OCI-LY7 (cell line): ENCODE measurements around the gene SFXN5. TPM values are rescaled to one million over a fixed set of nuclear protein-coding genes. Genes with fewer than 3 reads are reported as not detected.

Source experiments
- BruUV-seq: library from RNA; stranded (reverse); fragments of 400-500 nt; replicated peaks from 2 replicates; lab custom pipeline; 2021; lab: Mats Ljungman, UMichigan
- CTCF ChIA-PET: fragments of 300-600 bp; sonication (Branson Sonifier 250); formaldehyde crosslinking; loops from one replicate; lab custom pipeline; 2022; ENCODE audit warnings: antibody characterized with exemption; ENCODE audit not compliant: unreplicated experiment; lab: Charles Lee
- POLR2A ChIA-PET: fragments of 300-600 bp; sonication (Branson Sonifier 250); formaldehyde crosslinking; loops from one replicate; lab custom pipeline; 2022; ENCODE audit warnings: antibody characterized with exemption; lab: Charles Lee
- DNase-seq: peaks from one replicate; pipeline ENCODE4 v3.0.0-alpha.2; 2015; ENCODE audit warnings: low spot score
- H2AFZ ChIP-seq: fragments of 200-600 bp; sonication (generic), shearing (Covaris generic); 2 replicates; pipeline ENCODE4 v1.6.1; 2014; ENCODE audit warnings: mild to moderate bottlenecking, antibody characterized with exemption, low read length, moderate library complexity
- H3K27ac ChIP-seq: fragments of 200-600 bp; sonication (generic); 2 replicates; pipeline ENCODE4 v1.5.1; 2014; ENCODE audit warnings: mixed run types, low read depth, mild to moderate bottlenecking, moderate library complexity, low read length, inconsistent platforms; ENCODE audit not compliant: poor library complexity, severe bottlenecking
- H3K36me3 ChIP-seq: fragments of 200-600 bp; sonication (generic); 2 replicates; pipeline ENCODE4 v1.6.1; 2014; ENCODE audit warnings: mild to moderate bottlenecking, antibody characterized with exemption, low read length, moderate library complexity, mixed read lengths; ENCODE audit not compliant: insufficient read depth
- H3K4me1 ChIP-seq: fragments of 200-600 bp; sonication (generic); 2 replicates; pipeline ENCODE4 v1.5.1; 2014; ENCODE audit warnings: mild to moderate bottlenecking, low read length; ENCODE audit not compliant: insufficient read depth, poor library complexity, severe bottlenecking
- H3K4me2 ChIP-seq: fragments of 200-600 bp; sonication (generic); 2 replicates; pipeline ENCODE4 v1.6.1; 2014; ENCODE audit warnings: mild to moderate bottlenecking, low read length
- H3K4me3 ChIP-seq: fragments of 200-600 bp; sonication (generic); 2 replicates; pipeline ENCODE4 v1.5.1; 2014; ENCODE audit warnings: mild to moderate bottlenecking, low read depth, low read length; ENCODE audit not compliant: poor library complexity, severe bottlenecking
- H3K79me2 ChIP-seq: fragments of 200-600 bp; sonication (generic); 2 replicates; pipeline ENCODE4 v1.6.1; 2016; ENCODE audit warnings: low read depth, mild to moderate bottlenecking, low read length, moderate library complexity, mixed read lengths; ENCODE audit not compliant: insufficient read depth
- H3K9me2 ChIP-seq: fragments of 200-600 bp; sonication (generic); 2 replicates; pipeline ENCODE4 v1.6.1; 2016; ENCODE audit warnings: mild to moderate bottlenecking, low read length, mixed read lengths; ENCODE audit not compliant: insufficient read depth
- H3K9me3 ChIP-seq: fragments of 200-600 bp; sonication (generic); 2 replicates; pipeline ENCODE4 v1.6.1; 2014; ENCODE audit warnings: mild to moderate bottlenecking, mixed run types, low read length, mixed read lengths
- H4K20me1 ChIP-seq: fragments of 200-600 bp; sonication (generic); 2 replicates; pipeline ENCODE4 v1.6.1; 2014; ENCODE audit warnings: mild to moderate bottlenecking, antibody characterized with exemption, low read length, moderate library complexity, mixed read lengths; ENCODE audit not compliant: insufficient read depth
- EZH2phosphoT487 ChIP-seq: fragments of 200-600 bp; sonication (generic); IDR thresholded peaks from 2 replicates; pipeline ENCODE4 v1.6.1; 2018; ENCODE audit warnings: low read depth, borderline replicate concordance, mild to moderate bottlenecking, mixed run types, antibody characterized with exemption, low read length, moderate library complexity, mixed read lengths
- intact Hi-C: fragments of 100-400 bp; cut with micrococcal nuclease; formaldehyde crosslinking; loops from one replicate; pipeline ENCODE4 v1.10.0; 2022; ENCODE audit not compliant: unreplicated experiment
- total RNA-seq, 2 experiments: library from RNA; depleted of rRNA in 1 of 2; stranded (reverse); fragments of >200 nt in 1 of 2; shearing (Covaris generic) in 1 of 2; gene quantifications; 2 replicates each; pipeline ENCODE4 v1.2.3, GENCODE V29; 2014 to 2022
- TF ChIP-seq, protein P1 (sequence below): fragments of 200-600 bp; sonication (generic); conservative IDR thresholded peaks from 2 replicates; pipeline ENCODE4 v1.5.1; 2014; ENCODE audit warnings: mild to moderate bottlenecking, antibody characterized with exemption, low read length, moderate library complexity, mixed read lengths

Gene SFXN5
- total RNA-seq, 2 experiments from 2014 or later: 4.5 to 10.5 TPM

DNA sequence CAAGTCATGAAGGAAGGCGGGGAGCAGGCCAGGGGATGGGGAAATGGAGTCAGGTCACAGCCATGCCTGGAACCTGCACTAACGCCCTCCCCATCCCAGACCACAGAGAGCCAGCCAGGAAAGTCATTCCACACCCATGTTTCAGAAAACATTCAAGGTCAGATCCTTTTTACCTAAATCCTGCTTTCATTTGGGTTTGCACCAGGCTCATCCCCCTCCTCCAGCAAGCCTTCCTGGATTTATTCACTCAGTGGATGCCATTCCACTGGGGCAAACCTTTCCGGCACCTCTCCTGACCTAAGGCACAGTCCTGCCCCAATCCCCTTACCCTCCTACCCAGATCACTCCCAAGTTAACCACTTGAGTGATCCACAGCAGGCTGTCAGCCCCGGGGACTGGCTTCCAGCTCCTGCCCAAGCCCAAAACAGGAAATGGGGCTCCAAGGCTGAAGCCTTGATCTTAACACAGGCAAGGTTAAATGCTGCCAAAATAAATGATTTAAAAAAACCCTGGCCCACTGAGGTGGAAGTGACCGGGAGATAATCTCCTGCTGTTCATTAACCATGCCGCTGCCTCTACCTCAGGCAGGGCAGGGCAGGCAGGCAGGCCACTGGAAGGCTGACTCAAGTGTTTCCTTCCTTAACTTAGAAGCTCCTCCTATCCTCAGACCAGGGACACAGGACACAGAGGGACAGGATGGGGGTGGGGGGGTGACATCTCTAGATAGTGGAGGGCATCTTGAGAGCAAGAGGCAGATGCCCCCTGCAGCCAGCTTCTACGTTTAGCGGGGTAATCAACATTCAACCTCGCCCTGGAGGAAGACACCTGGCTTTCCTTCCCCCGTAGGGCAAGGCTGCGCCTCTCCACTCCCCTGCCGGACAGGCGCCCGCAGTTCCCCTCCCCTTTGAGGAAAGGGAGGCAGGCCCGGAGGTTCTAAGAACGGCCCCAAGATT lies 39.8 kb upstream of the SFXN5 start:
- no peaks in the 10 kb centered on the region for H3K79me2 ChIP-seq
- DNase-seq: no peak
- no peak overlapping the region for H3K27ac ChIP-seq
- BruUV-seq: no TSS peak
- no peaks in the 10 kb centered on the region for H3K36me3 ChIP-seq
- no peaks in the 10 kb centered on the region for H4K20me1 ChIP-seq
- H3K9me3 ChIP-seq: no peaks in the 10 kb centered on the region
- POLR2A ChIA-PET: no interaction called here
- intact Hi-C loops: no loop called here
- H3K9me2 ChIP-seq: no peaks in the 10 kb centered on the region
- no peak overlapping the region for H2AFZ ChIP-seq
- no peaks in the 10 kb centered on the region for H3K4me1 ChIP-seq
- CTCF ChIA-PET: no interaction called here
- H3K4me3 ChIP-seq: no peak overlapping the region
- H3K4me2 ChIP-seq: no peak overlapping the region
- no peak for TF ChIP-seq EZH2phosphoT487
- TF ChIP-seq, protein P1, sequence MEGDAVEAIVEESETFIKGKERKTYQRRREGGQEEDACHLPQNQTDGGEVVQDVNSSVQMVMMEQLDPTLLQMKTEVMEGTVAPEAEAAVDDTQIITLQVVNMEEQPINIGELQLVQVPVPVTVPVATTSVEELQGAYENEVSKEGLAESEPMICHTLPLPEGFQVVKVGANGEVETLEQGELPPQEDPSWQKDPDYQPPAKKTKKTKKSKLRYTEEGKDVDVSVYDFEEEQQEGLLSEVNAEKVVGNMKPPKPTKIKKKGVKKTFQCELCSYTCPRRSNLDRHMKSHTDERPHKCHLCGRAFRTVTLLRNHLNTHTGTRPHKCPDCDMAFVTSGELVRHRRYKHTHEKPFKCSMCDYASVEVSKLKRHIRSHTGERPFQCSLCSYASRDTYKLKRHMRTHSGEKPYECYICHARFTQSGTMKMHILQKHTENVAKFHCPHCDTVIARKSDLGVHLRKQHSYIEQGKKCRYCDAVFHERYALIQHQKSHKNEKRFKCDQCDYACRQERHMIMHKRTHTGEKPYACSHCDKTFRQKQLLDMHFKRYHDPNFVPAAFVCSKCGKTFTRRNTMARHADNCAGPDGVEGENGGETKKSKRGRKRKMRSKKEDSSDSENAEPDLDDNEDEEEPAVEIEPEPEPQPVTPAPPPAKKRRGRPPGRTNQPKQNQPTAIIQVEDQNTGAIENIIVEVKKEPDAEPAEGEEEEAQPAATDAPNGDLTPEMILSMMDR: no peak

DNA sequence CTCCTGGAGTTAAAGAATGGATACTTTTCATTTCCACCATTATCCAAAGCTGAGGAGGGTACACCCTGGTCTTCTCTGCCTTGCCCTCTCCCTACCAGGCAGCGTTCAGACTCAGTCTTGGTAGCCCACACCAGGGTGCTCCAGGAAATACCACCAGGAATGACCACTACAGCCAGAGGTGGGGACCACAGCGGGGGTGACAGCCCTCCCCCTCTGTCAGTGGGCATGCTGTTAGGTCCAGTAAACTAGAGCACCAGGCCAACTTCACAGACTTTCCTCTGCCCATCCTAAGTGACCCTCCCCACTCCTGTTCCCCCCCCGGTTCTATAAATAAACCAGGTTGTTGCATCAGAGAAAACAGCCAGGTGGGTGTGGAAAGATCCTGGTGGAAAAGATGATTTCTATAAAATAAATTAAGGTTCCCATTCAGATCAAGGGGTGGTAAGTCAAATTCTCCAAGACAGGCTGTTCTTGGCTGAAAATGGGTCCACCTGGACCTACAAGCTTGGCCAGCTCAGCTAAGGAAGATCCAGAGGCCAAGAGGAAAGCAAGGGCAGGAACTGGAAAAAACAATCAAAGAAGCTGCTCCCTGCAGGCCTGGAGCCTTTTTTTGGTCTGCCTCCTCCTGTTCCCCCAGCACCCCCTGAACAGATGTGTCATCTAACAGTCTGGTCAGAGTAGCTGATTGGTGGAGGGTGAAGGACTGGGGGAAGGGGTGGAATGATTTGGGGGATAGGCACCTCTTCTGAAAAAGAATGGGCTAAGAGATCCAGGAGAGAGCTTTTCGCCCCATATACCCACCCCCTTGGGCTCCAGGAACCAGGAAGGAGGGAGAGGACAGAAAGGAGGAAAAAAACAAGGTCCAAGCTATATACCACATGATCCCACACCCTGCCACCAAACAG lies 38.9 kb upstream of the SFXN5 start:
- Histone ChIP-seq H3K4me1 (no peaks in the 10 kb centered on the region), H2AFZ (no peak overlapping the region), H4K20me1 (no peaks in the 10 kb centered on the region), H3K79me2 (no peaks in the 10 kb centered on the region), H3K36me3 (no peaks in the 10 kb centered on the region), H3K27ac (no peak overlapping the region), H3K9me3 (no peaks in the 10 kb centered on the region), H3K4me2 (no peak overlapping the region), H3K4me3 (no peak overlapping the region), H3K9me2 (no peaks in the 10 kb centered on the region)
- ChIA-PET CTCF (interaction anchor here (0.5 kb wide), 1 partner anchor 243 kb away, joined by 6 read pairs; no protein-coding TSS in a partner anchor), POLR2A (no interaction called here)
- DNase-seq: no peak
- TF ChIP-seq, protein P1: no peak
- no peak for TF ChIP-seq EZH2phosphoT487
- intact Hi-C loops: no loop called here
- BruUV-seq: no TSS peak
